A204.1 (cell line): ENCODE data around the gene VPS13D.

Experiments
- FAIRE-seq: peaks from 2 replicates; lab custom pipeline; 2012; peaks lifted over from hg19 to GRCh38; lab: Jason Lieb, UNC

VPS13D gene

GRCh38 chr1:12496154-12496961 is 266.5 kb downstream of the VPS13D start:
- FAIRE-seq = no peak

- no peak for FAIRE-seq
These were observed 269.9 kb downstream of the VPS13D start for GRCh38 chr1:12499539-12500240.

- FAIRE-seq = no peak
These were observed 271.8 kb downstream of the VPS13D start for GRCh38 chr1:12501661-12502060.

- no peak for FAIRE-seq
These were observed 272.7 kb downstream of the VPS13D start for GRCh38 chr1:12502336-12503109.

- FAIRE-seq = no peak
These were observed 273.9 kb downstream of the VPS13D start for GRCh38 chr1:12503709-12504108.

- FAIRE-seq = no peak
These were observed 274.8 kb downstream of the VPS13D start for GRCh38 chr1:12504601-12505000.

- no peak for FAIRE-seq
These were observed 275.4 kb downstream of the VPS13D start for GRCh38 chr1:12505231-12505630.

- FAIRE-seq = no peak
These were observed 275.9 kb downstream of the VPS13D start for GRCh38 chr1:12505639-12506280.

GRCh38 chr1:12506281-12507280 is 276.8 kb downstream of the VPS13D start:
- no peak for FAIRE-seq

GRCh38 chr1:12507631-12508030 is 277.8 kb downstream of the VPS13D start:
- no peak for FAIRE-seq

GRCh38 chr1:12508849-12509248 is 279.0 kb downstream of the VPS13D start:
- FAIRE-seq = no peak

GRCh38 chr1:12511128-12511484 is 281.3 kb downstream of the VPS13D start:
- FAIRE-seq = no peak

- no peak for FAIRE-seq
These were observed 282.0 kb downstream of the VPS13D start for GRCh38 chr1:12511516-12512468.

- no peak for FAIRE-seq
These were observed 283.4 kb downstream of the VPS13D start for GRCh38 chr1:12513181-12513580.

GRCh38 chr1:12514590-12514989 is 284.8 kb downstream of the VPS13D start:
- no peak for FAIRE-seq

- FAIRE-seq = no peak
These were observed 285.4 kb downstream of the VPS13D start for GRCh38 chr1:12515234-12515633.

GRCh38 chr1:12516741-12517140 is 286.9 kb downstream of the VPS13D start:
- FAIRE-seq = no peak

- FAIRE-seq = no peak
These were observed 289.3 kb downstream of the VPS13D start for GRCh38 chr1:12518931-12519692.

- FAIRE-seq = no peak
These were observed 290.0 kb downstream of the VPS13D start for GRCh38 chr1:12519693-12520364.
